Colonic mucosa (tissue), 4 donors: ENCODE results near the gene LSP1. TPM values are rescaled to one million over a fixed set of nuclear protein-coding genes. Genes with fewer than 3 reads are reported as not detected.

ENCODE experiments used
- DNase-seq: peaks from one replicate; pipeline ENCODE4 v3.0.0-alpha.2; 2020
- H3K27ac ChIP-seq: fragments of 200-600 bp; one replicate; pipeline ENCODE4 v1.8.0; 2021
- H3K27me3 ChIP-seq: fragments of 200-600 bp; one replicate; pipeline ENCODE4 v1.8.0; 2021
- H3K36me3 ChIP-seq: fragments of 200-600 bp; one replicate; pipeline ENCODE4 v1.8.0; 2021
- H3K4me1 ChIP-seq: fragments of 200-600 bp; one replicate; pipeline ENCODE4 v1.8.0; 2021; ENCODE audit warnings: mild to moderate bottlenecking
- H3K4me3 ChIP-seq: fragments of 200-600 bp; one replicate; pipeline ENCODE4 v1.8.0; 2021
- H3K9ac ChIP-seq, 2 donors: one replicate each; pipeline ENCODE4 v1.7.0; 2013; ENCODE audit warnings: control low read depth in 2 of 2, low read depth in 2 of 2, low read length in 2 of 2
- H3K9me3 ChIP-seq: fragments of 200-600 bp; one replicate; pipeline ENCODE4 v1.8.0; 2021
- CTCF ChIP-seq: fragments of 200-600 bp; IDR thresholded peaks from one replicate; pipeline ENCODE4 v1.8.0; 2022; ENCODE audit warnings: antibody characterized with exemption, mild to moderate bottlenecking
- intact Hi-C: fragments of 100-400 bp; cut with DNase I; formaldehyde crosslinking; loops from one replicate; pipeline ENCODE4 v1.14.1; 2022
- total RNA-seq, 2 donors: library from RNA; stranded (reverse); fragmentation: NEBNext Ultra II Directional in 1 of 2; extraction: Animal tissue kit (Norgen Biotek cat#: 25700) in 1 of 2; gene quantifications; one replicate each; pipeline ENCODE4 v1.2.1, GENCODE V29; 2021
- donor health status: healthy.
- donor health status: DM: no; HTN: no; CAD: no.
- donor health status: DM: no; HTN: no; CAD: no.

Gene LSP1
- total RNA-seq, 2 donors from 2014 or later, result 18.9 to 23.0 TPM

- intact Hi-C loops, result no loop called here
- no peaks in the 10 kb centered on the region for H3K9me3 ChIP-seq
- no peaks in the 10 kb centered on the region for H3K36me3 ChIP-seq
- no peak overlapping the region for H3K27ac ChIP-seq
- no peak overlapping the region for H3K4me3 ChIP-seq
- peak; percentile 16 for DNase-seq
- H3K27me3 ChIP-seq, result no peaks in the 10 kb centered on the region
- no peak for TF ChIP-seq CTCF
- H3K9ac ChIP-seq, result no peak overlapping the region
- no peaks in the 10 kb centered on the region for H3K4me1 ChIP-seq
Measured at GRCh38 chr11:1921574-1922141, 68.8 kb downstream of the LSP1 start.

GRCh38 chr11:1922481-1923081 is 69.7 kb downstream of the LSP1 start:
- H3K9ac ChIP-seq, result no peak overlapping the region
- peak; percentile 14 for DNase-seq
- intact Hi-C loops, result no loop called here
- no peaks in the 10 kb centered on the region for H3K9me3 ChIP-seq
- H3K4me1 ChIP-seq, result no peaks in the 10 kb centered on the region
- H3K36me3 ChIP-seq, result no peaks in the 10 kb centered on the region
- H3K4me3 ChIP-seq, result no peak overlapping the region
- no peak for TF ChIP-seq CTCF
- no peaks in the 10 kb centered on the region for H3K27me3 ChIP-seq
- H3K27ac ChIP-seq, result no peak overlapping the region

GRCh38 chr11:1923201-1923956 is 70.5 kb downstream of the LSP1 start:
- no peaks in the 10 kb centered on the region for H3K27me3 ChIP-seq
- no peak for TF ChIP-seq CTCF
- no peaks in the 10 kb centered on the region for H3K9me3 ChIP-seq
- no peak overlapping the region for H3K27ac ChIP-seq
- no peaks in the 10 kb centered on the region for H3K36me3 ChIP-seq
- no peak overlapping the region for H3K9ac ChIP-seq
- DNase-seq, result no peak
- no peak overlapping the region for H3K4me3 ChIP-seq
- H3K4me1 ChIP-seq, result no peaks in the 10 kb centered on the region
- intact Hi-C loops, result no loop called here

GRCh38 chr11:1924181-1924580 is 71.3 kb downstream of the LSP1 start:
- Histone ChIP-seq H3K9me3 (no peaks in the 10 kb centered on the region), H3K27me3 (no peaks in the 10 kb centered on the region), H3K9ac (no peak overlapping the region), H3K4me1 (no peaks in the 10 kb centered on the region), H3K4me3 (no peak overlapping the region), H3K36me3 (no peaks in the 10 kb centered on the region), H3K27ac (no peak overlapping the region)
- no peak for DNase-seq
- intact Hi-C loops, result no loop called here
- no peak for TF ChIP-seq CTCF

GRCh38 chr11:1924646-1925372 is 71.9 kb downstream of the LSP1 start:
- intact Hi-C loops, result no loop called here
- Histone ChIP-seq H3K4me1 (no peaks in the 10 kb centered on the region), H3K9ac (no peak overlapping the region), H3K27ac (no peak overlapping the region), H3K36me3 (no peaks in the 10 kb centered on the region), H3K4me3 (no peak overlapping the region), H3K9me3 (no peaks in the 10 kb centered on the region), H3K27me3 (no peaks in the 10 kb centered on the region)
- no peak for TF ChIP-seq CTCF
- DNase-seq, result no peak
